Activated naive CD4-positive, alpha-beta T cell treated with anti-CD3 and anti-CD28 coated beads, Interleukin-2, amount 50 U/mL, for 16 hours (primary cell): ENCODE results near the gene DNM1.
"Not testable (repeated sequence)": the region's sequence is repeated elsewhere in the genome, so short reads cannot be mapped to it uniquely, and the experiment has no call there.

Experiments used
- DNase-seq: peaks from one replicate; pipeline ENCODE4 v3.0.0-alpha.2; 2020

Gene DNM1

GRCh38 chr9:128178806-128179431, 24.3 kb upstream of the DNM1 start:
- DNase-seq: no peak

DNA sequence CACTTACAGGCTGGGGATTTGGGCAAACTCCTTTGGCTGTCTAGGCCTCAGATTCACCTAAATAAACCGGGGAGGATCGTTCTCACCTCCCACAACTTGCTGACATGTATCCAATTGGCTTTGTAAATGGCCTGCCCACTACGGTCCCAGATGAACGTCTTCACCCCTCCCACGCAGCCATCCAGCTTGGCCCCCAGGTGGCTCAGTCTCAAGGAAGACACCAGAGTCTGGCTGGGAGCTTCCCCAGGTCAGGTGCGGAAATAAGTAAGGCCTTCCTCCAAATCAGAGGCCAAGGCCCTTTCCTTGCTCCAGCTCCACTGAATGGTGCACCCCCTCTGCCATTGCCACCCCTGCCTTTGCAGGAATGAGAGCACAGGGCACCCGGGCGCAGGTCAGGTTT, 23.2 kb upstream of the DNM1 start:
- no peak for DNase-seq

- no peak for DNase-seq
These were observed 22.7 kb upstream of the DNM1 start for GRCh38 chr9:128180447-128180846.

DNA sequence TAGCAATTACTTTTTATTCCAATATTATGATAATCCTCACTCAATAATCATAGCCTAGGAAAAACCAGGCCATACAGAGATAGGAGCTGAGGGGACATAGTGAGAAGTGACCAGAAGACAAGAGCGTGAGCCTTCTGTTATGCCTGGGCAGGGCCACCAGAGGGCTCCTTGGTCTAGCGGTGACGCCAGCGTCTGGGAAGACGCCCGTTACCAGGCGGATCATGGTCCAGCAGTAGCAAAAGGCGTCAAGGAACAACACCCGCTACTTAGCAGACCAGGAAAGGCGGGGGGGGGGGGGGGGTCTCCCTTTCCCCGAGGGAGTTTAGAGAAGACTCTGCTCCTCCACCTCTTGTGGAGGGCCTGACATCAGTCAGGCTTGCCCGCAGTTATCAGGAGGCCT, 21.7 kb upstream of the DNM1 start:
- not testable (repeated sequence) for DNase-seq

DNA sequence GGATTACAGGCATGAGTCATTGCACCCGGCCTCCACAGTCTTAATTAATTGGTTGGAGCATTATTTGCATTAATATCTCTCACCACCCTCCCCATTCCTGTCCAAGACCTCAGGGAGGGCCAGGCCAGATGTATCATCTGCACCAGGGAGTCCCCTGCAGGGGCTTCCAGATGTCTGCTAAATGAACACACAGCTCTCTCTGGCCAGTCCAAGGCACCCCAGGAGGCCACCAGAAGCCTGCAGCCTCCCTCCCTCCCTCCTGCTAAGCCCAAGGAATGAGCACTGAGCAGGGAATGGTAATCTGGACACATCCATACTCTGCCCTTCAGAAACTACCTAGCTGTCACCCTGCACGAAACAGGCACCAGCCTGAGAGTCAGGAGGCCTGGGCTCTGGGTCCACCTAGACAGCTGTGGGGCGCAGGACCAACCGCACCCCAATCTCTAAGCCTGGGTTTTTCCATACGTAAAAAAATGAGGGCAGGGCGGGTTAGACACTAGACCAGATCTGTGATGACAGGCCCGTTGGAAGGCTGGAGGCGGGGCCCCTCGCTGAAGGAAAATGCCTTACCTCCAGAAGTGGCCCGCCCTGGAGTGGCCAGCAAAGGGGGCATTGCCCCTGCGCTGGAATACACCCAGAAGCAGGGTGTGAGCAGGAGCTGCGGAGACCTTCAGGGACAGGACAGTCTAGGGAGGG, 20.1 kb upstream of the DNM1 start:
- no peak for DNase-seq

- DNase-seq: no peak
These were observed 16.9 kb upstream of the DNM1 start for GRCh38 chr9:128185979-128186965.

GRCh38 chr9:128187361-128187760, 15.8 kb upstream of the DNM1 start:
- DNase-seq: no peak

DNA sequence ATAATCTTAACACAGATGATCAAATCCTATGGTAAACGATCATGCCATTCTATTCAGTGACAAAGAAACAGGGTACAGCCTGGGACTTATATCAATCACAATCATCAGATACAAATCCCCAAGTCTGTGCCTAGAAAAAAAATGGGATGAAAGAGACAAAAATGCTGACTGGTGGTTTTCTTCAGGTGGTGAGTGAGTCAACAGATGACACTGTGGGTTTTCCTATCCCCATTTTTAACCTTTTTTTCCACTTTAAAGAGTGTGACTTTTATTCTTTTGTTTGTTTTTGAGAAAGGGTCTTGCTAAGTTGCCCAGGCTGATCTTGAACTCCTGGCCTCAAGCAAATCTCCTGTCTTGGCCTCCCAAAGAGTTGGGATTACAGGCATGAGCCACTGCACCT, 15.0 kb upstream of the DNM1 start:
- DNase-seq: no peak

GRCh38 chr9:128190013-128190412, 13.2 kb upstream of the DNM1 start:
- no peak for DNase-seq

GRCh38 chr9:128190516-128191405, 12.4 kb upstream of the DNM1 start:
- no peak for DNase-seq

GRCh38 chr9:128191406-128192046, 11.7 kb upstream of the DNM1 start, which contains the start of gene CIZ1:
Gene CIZ1, minus strand, starts transcription at chr9:128191572. Its CDS starts 715 bp downstream, at chr9:128190857.
- DNase-seq: peak; percentile 76

GRCh38 chr9:128192601-128193371, 10.4 kb upstream of the DNM1 start:
- no peak for DNase-seq

- no peak for DNase-seq
These were observed 9.6 kb upstream of the DNM1 start for GRCh38 chr9:128193469-128194096.

- DNase-seq: no peak
These were observed 1.5 kb upstream of the DNM1 start for GRCh38 chr9:128201441-128202369.

- DNase-seq: no peak
These were observed 543 bp upstream of the DNM1 start for GRCh38 chr9:128202648-128203023.

DNA sequence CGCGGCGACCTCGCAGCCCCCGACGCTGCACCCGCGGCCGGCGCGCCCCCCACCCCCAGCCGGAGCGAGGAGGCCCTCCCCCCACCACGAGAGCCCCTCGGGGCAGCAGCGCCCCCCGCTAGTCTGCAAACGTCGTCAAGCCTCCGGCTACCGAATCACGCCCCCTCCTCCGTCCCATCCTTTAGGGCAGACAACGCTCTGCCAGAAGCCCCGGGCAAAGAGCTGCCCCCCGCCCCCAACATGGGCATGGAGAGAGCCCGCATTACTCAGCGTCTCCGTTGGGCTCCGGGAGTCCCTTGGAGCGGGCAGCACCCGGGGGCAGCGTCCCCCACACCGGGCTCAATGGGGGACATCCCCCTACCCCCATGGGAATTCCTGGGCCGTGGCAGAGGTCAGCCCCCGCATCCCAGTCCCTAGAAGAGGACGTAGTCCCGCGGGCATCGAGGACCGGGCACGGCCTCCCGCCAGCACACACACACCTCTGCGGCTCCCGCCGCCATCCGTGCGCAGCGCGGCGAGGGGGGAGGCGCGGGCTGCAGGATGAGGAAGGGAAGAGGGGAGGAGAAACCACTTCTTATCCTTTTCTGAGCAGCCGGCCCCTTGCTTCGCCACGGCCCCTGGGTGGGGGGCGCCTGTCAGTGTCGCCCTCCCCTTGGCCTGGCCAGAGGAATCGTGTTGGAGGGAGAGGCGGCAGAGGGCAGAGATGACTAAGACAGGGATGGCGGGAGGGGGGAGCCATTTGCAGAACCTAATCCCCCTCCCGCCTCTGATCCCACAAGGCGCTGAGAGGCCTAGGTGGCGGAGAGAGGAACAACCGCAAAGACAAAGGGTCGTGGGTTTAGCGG, 750 bp downstream of the DNM1 start:
- no peak for DNase-seq

- DNase-seq: no peak
These were observed 1.7 kb downstream of the DNM1 start for GRCh38 chr9:128204858-128205257.

DNA sequence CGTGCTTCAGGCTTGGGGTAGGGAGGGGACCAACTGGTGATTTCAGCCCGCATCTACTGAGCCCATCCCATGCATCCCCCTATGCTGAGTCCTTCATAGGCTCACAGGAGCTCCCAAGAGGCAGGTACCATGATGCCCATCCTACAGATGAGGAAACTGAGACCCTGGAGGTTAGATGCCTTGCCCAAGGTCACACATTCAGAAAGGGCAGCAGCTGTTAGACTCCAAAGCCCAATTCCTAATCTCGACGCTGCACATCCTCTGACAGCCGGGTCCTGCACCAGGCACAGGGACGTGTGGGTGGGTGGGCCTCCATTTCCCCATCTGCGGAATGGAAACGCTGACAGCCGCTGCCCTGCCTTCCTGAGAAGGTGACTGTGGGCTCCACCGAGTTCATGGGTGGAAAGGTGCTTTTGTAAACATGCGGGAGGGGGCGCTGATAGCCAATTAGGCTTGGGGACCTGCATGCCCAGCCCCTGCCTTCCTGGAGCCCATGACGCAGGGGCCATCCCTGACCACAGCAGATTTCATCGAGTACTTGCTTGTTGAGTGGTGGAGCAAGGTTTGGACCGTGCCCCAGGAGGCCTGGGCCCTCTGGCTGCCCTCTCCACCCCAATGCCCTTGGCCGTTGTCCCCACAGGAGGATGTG, 2.2 kb downstream of the DNM1 start:
- DNase-seq: no peak
